H1 (cell line): ENCODE data around the gene NCF2. TPM values are rescaled to one million over a fixed set of nuclear protein-coding genes. Genes with fewer than 3 reads are reported as not detected.

Experiments used
- RXRA ChIP-seq: IDR thresholded peaks from 2 replicates; pipeline ENCODE4 v1.6.1; 2011; ENCODE audit warnings: low read depth, mild to moderate bottlenecking, low read length, moderate library complexity; ENCODE audit not compliant: insufficient read depth
- polyA plus RNA-seq, 7 experiments: library from polyadenylated mRNA; depleted of rRNA in 3 of 7; stranded (reverse) in 5 of 7; unstranded in 2 of 7; fragments of >200 nt in 5 of 7; fragments of 200-250 nt in 2 of 7; gene quantifications; 1 replicate in 5 of 7; 2 replicates in 1 of 7; 4 replicates in 1 of 7; pipeline versions ENCODE4 v1.2.1 to v1.2.3, GENCODE V29; 2011 to 2013; ENCODE audit warnings: missing spikeins in 2 of 7, mixed read lengths in 2 of 7
- total RNA-seq: library from RNA; stranded (reverse); fragmentation: NEBNext Ultra II Directional; extraction: Animal tissue kit (Norgen Biotek cat#: 25700); gene quantifications from 2 replicates; pipeline ENCODE4 v1.2.1, GENCODE V29; 2021

The NCF2 gene
- total and polyA plus RNA-seq, 2 of the 8 experiments (the other 6 are each of a cell fraction or from before 2014, with no cell fraction given), result not detected

DNA sequence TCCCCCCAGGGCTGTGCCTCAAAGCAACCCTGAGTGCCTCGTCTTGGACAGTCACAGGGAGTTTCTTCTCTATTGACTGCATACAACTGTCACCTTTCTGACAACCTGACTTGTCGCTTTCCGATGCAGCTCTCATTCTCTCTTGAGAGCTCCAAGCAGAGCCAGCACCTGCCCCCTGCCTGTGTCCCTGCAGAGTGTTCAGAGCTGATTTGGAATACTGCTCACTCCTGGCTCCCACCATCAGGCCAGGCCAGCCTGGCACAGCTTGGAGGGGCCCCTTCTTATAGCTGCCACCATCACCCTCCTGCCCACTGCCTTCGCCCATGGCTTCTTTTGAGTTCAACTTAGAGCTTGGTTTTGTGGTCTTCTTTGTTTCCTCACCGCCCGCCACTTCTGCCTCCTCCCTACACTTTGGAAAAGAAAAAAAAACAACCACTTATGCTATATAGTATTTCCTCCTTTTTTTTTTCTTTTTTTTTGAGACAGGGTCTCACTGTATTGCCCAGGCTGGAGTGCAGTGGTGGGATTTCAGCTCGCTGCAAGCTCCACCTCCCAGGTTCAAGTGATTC is 12.3 kb downstream of the NCF2 start (continued):
- TF ChIP-seq RXRA, result no peak
